GM12878 (cell line): ENCODE measurements around the gene KCNH6.

ENCODE experiments used
- BHLHE40 ChIP-seq, 2 experiments: fragments of 450-650 bp in 1 of 2; IDR thresholded peaks; 2 replicates each; pipeline ENCODE4 v1.6.1; 2011 to 2017; ENCODE audit warnings: low read depth in 2 of 2, borderline replicate concordance in 1 of 2, improper control_type of control experiment in 1 of 2, low read length in 1 of 2, mild to moderate bottlenecking in 1 of 2
- EGR1 ChIP-seq, 2 experiments: IDR thresholded peaks; 1 replicate in 1 of 2; 2 replicates in 1 of 2; pipeline ENCODE4 v1.6.1; 2011 to 2012; ENCODE audit warnings: low read depth in 2 of 2, low read length in 2 of 2, borderline replicate concordance in 1 of 2, mild to moderate bottlenecking in 1 of 2, moderate library complexity in 1 of 2
- EZH2 ChIP-seq: IDR thresholded peaks from 2 replicates; pipeline ENCODE4 v1.6.1; 2012; ENCODE audit warnings: low read depth, mild to moderate bottlenecking, control low read depth, inconsistent platforms, low read length, borderline replicate concordance; ENCODE audit not compliant: control insufficient read depth
- MXI1 ChIP-seq: fragments of 150-350 bp; IDR thresholded peaks from 2 replicates; pipeline ENCODE4 v1.6.1; 2011; ENCODE audit warnings: low read depth, mild to moderate bottlenecking, inconsistent platforms, low read length, improper control_type of control experiment
- POLR2A ChIP-seq: IDR thresholded peaks from 2 replicates; pipeline ENCODE4 v1.6.1; 2011; ENCODE audit warnings: low read depth, mild to moderate bottlenecking, low read length
- POLR2AphosphoS5 ChIP-seq: IDR thresholded peaks from 2 replicates; pipeline ENCODE4 v1.6.1; 2011; ENCODE audit warnings: mild to moderate bottlenecking, low read length, inconsistent platforms
- RAD21 ChIP-seq: IDR thresholded peaks from 2 replicates; pipeline ENCODE4 v1.6.1; 2011; ENCODE audit warnings: mild to moderate bottlenecking, low read depth, low read length, moderate library complexity; ENCODE audit not compliant: insufficient read depth
- SP1 ChIP-seq: IDR thresholded peaks from one replicate; pipeline ENCODE4 v1.6.1; 2011; ENCODE audit warnings: low read depth, low read length
- TF ChIP-seq, protein P1 (sequence below): IDR thresholded peaks from 2 replicates; pipeline ENCODE4 v1.6.1; 2012; ENCODE audit warnings: mild to moderate bottlenecking, low read depth, low read length
- TF ChIP-seq, protein P2 (sequence below), 3 experiments: IDR thresholded peaks in 2 of 3; conservative IDR thresholded peaks in 1 of 3; 2 replicates each; pipeline ENCODE4 v1.5.1; 2011; ENCODE audit warnings: low read depth in 3 of 3, low read length in 3 of 3, mild to moderate bottlenecking in 3 of 3, control low read depth in 2 of 3, moderate library complexity in 2 of 3, inconsistent platforms in 1 of 3, mixed read lengths in 1 of 3; ENCODE audit not compliant: control insufficient read depth in 2 of 3, insufficient read depth in 1 of 3; ENCODE audit errors: extremely low read depth in 1 of 3

DNA sequence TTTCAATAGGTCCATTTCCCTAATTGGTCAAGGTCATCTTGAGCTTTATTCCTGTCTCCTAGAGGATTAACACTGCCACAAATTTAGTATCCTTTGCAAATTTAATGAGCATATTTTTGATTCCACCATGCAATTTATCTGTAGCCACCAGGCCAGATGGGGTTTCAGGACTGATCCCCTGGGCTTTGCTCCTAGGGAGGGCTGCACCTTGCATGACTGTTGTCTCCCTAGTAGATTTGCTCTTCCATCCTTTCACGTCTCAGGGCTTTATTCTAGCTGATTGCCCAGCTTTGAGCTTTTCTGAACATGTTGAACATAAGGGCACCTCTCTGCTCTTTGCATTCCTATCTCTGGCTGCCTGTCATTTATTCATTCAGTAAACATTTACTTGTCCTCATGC is 7.7 kb upstream of the KCNH6 start:
- TF ChIP-seq RAD21 (no peak), SP1 (no peak), POLR2AphosphoS5 (no peak), POLR2A (no peak), MXI1 (no peak), EGR1 (IDR thresholded peaks at IDR 0.05; ENCODE audit: borderline replicate concordance in 1 of 2, low read depth in 2 of 2, low read length in 2 of 2) (no peak), BHLHE40 (IDR thresholded peaks at IDR 0.05; ENCODE audit: borderline replicate concordance in 1 of 2, low read depth in 2 of 2, low read length in 1 of 2) (no peak), EZH2 (no peak)
- TF ChIP-seq, protein P1, sequence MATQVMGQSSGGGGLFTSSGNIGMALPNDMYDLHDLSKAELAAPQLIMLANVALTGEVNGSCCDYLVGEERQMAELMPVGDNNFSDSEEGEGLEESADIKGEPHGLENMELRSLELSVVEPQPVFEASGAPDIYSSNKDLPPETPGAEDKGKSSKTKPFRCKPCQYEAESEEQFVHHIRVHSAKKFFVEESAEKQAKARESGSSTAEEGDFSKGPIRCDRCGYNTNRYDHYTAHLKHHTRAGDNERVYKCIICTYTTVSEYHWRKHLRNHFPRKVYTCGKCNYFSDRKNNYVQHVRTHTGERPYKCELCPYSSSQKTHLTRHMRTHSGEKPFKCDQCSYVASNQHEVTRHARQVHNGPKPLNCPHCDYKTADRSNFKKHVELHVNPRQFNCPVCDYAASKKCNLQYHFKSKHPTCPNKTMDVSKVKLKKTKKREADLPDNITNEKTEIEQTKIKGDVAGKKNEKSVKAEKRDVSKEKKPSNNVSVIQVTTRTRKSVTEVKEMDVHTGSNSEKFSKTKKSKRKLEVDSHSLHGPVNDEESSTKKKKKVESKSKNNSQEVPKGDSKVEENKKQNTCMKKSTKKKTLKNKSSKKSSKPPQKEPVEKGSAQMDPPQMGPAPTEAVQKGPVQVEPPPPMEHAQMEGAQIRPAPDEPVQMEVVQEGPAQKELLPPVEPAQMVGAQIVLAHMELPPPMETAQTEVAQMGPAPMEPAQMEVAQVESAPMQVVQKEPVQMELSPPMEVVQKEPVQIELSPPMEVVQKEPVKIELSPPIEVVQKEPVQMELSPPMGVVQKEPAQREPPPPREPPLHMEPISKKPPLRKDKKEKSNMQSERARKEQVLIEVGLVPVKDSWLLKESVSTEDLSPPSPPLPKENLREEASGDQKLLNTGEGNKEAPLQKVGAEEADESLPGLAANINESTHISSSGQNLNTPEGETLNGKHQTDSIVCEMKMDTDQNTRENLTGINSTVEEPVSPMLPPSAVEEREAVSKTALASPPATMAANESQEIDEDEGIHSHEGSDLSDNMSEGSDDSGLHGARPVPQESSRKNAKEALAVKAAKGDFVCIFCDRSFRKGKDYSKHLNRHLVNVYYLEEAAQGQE = no peak
- TF ChIP-seq, protein P2, sequence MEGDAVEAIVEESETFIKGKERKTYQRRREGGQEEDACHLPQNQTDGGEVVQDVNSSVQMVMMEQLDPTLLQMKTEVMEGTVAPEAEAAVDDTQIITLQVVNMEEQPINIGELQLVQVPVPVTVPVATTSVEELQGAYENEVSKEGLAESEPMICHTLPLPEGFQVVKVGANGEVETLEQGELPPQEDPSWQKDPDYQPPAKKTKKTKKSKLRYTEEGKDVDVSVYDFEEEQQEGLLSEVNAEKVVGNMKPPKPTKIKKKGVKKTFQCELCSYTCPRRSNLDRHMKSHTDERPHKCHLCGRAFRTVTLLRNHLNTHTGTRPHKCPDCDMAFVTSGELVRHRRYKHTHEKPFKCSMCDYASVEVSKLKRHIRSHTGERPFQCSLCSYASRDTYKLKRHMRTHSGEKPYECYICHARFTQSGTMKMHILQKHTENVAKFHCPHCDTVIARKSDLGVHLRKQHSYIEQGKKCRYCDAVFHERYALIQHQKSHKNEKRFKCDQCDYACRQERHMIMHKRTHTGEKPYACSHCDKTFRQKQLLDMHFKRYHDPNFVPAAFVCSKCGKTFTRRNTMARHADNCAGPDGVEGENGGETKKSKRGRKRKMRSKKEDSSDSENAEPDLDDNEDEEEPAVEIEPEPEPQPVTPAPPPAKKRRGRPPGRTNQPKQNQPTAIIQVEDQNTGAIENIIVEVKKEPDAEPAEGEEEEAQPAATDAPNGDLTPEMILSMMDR (IDR thresholded peaks at IDR 0.05 in 2 of 3, conservative IDR thresholded peaks at IDR 0.05 in 1 of 3; ENCODE audit: control insufficient read depth in 2 of 3, extremely low read depth in 1 of 3, insufficient read depth in 1 of 3, low read depth in 3 of 3, low read length in 3 of 3) = no peak
